Loucy (cell line): ENCODE measurements around the gene ZNF365.

Experiments
- H2AFZ ChIP-seq: fragments of 200-600 bp; sonication (generic); 2 replicates; pipeline ENCODE4 v1.6.0; 2016; ENCODE audit warnings: antibody characterized with exemption, mild to moderate bottlenecking, low read length, moderate library complexity
- H3F3A ChIP-seq: fragments of 200-600 bp; 2 replicates; pipeline ENCODE4 v1.6.0; 2016; ENCODE audit warnings: antibody characterized with exemption, low read depth, mild to moderate bottlenecking
- H3K27me3 ChIP-seq: fragments of 200-600 bp; sonication (generic); 2 replicates; pipeline ENCODE4 v1.6.1; 2014; ENCODE audit warnings: low read length, mild to moderate bottlenecking; ENCODE audit not compliant: insufficient read depth, poor library complexity, severe bottlenecking
- H3K36me3 ChIP-seq: fragments of 200-600 bp; sonication (generic); 2 replicates; pipeline ENCODE4 v1.6.1; 2016; ENCODE audit warnings: low read length; ENCODE audit not compliant: insufficient read depth
- H3K4me1 ChIP-seq: fragments of 200-600 bp; sonication (generic); 2 replicates; pipeline ENCODE4 v1.5.1; 2014; ENCODE audit warnings: low read length, mild to moderate bottlenecking; ENCODE audit not compliant: insufficient read depth, poor library complexity, severe bottlenecking
- H3K4me2 ChIP-seq: fragments of 200-600 bp; sonication (generic); 2 replicates; pipeline ENCODE4 v1.6.0; 2014; ENCODE audit warnings: antibody characterized with exemption, low read length, low read depth, mild to moderate bottlenecking; ENCODE audit not compliant: poor library complexity, severe bottlenecking
- H3K4me3 ChIP-seq: fragments of 200-600 bp; sonication (generic); 2 replicates; pipeline ENCODE4 v1.5.1; 2014; ENCODE audit warnings: low read length, mild to moderate bottlenecking, mixed read lengths; ENCODE audit not compliant: poor library complexity, severe bottlenecking
- H3K79me2 ChIP-seq: fragments of 200-600 bp; sonication (generic); 2 replicates; pipeline ENCODE4 v1.6.1; 2014; ENCODE audit warnings: low read length; ENCODE audit not compliant: insufficient read depth
- H3K9ac ChIP-seq: fragments of 200-600 bp; sonication (generic); 2 replicates; pipeline ENCODE4 v1.6.0; 2014; ENCODE audit warnings: mild to moderate bottlenecking, low read depth, low read length, moderate library complexity; ENCODE audit not compliant: poor library complexity, severe bottlenecking
- H3K9me2 ChIP-seq: fragments of 200-600 bp; sonication (generic); replicated peaks from 2 replicates; pipeline ENCODE4 v1.6.1; 2016; ENCODE audit warnings: low read depth, low read length, mixed read lengths
- H3K9me3 ChIP-seq: fragments of 200-600 bp; sonication (generic); 2 replicates; pipeline ENCODE4 v1.6.1; 2014; ENCODE audit warnings: mild to moderate bottlenecking, antibody characterized with exemption, low read length, low read depth; ENCODE audit not compliant: insufficient read depth
- H4K20me1 ChIP-seq: fragments of 200-600 bp; sonication (generic); 2 replicates; pipeline ENCODE4 v1.6.0; 2014; ENCODE audit warnings: antibody characterized with exemption, low read length, mild to moderate bottlenecking; ENCODE audit not compliant: insufficient read depth, poor library complexity, severe bottlenecking
- CTCF ChIP-seq: fragments of 200-600 bp; sonication (generic); conservative IDR thresholded peaks from 2 replicates; pipeline ENCODE4 v1.5.1; 2014; ENCODE audit warnings: mild to moderate bottlenecking, antibody characterized with exemption, low read length
- EZH2phosphoT487 ChIP-seq: fragments of 200-600 bp; IDR thresholded peaks from 2 replicates; pipeline ENCODE4 v1.6.1; 2018; ENCODE audit warnings: antibody characterized with exemption, mild to moderate bottlenecking, moderate library complexity, borderline replicate concordance

Gene ZNF365

GRCh38 chr10:62384447-62385081, 10.4 kb downstream of the ZNF365 start:
- Histone ChIP-seq H3F3A (peaks cover 12% of the 10 kb centered on the region), H3K27me3 (no peaks in the 10 kb centered on the region), H3K4me2 (peak overlapping the region; percentile 96), H3K9ac (peak overlapping the region; percentile 63), H3K9me2 (no peaks in the 10 kb centered on the region), H3K4me3 (peak overlapping the region; percentile 72), H2AFZ (peak overlapping the region; percentile 3), H3K36me3 (no peaks in the 10 kb centered on the region), H3K79me2 (no peaks in the 10 kb centered on the region), H4K20me1 (no peaks in the 10 kb centered on the region), H3K4me1 (peaks cover 48% of the 10 kb centered on the region), H3K9me3 (no peaks in the 10 kb centered on the region)
- TF ChIP-seq CTCF: no peak

GRCh38 chr10:62386356-62387320, 12.5 kb downstream of the ZNF365 start:
- H3K9me2 ChIP-seq: no peaks in the 10 kb centered on the region
- no peak overlapping the region for H3K9ac ChIP-seq
- H2AFZ ChIP-seq: 0 out of 2 replicates have a peak overlapping the region, but pooled peaks have one; percentile 31
- H4K20me1 ChIP-seq: no peaks in the 10 kb centered on the region
- peak overlapping the region; percentile 3 for H3K4me2 ChIP-seq
- no peak overlapping the region for H3K4me3 ChIP-seq
- peaks cover 12% of the 10 kb centered on the region for H3F3A ChIP-seq
- no peaks in the 10 kb centered on the region for H3K9me3 ChIP-seq
- TF ChIP-seq EZH2phosphoT487 (no peak), CTCF (no peak)
- no peaks in the 10 kb centered on the region for H3K27me3 ChIP-seq
- peaks cover 40% of the 10 kb centered on the region for H3K4me1 ChIP-seq
- no peaks in the 10 kb centered on the region for H3K79me2 ChIP-seq
- no peaks in the 10 kb centered on the region for H3K36me3 ChIP-seq

- H3K79me2 ChIP-seq: no peaks in the 10 kb centered on the region
- no peak overlapping the region for H3K4me3 ChIP-seq
- no peaks in the 10 kb centered on the region for H3K36me3 ChIP-seq
- no peak overlapping the region for H3K4me2 ChIP-seq
- H2AFZ ChIP-seq: no peak overlapping the region
- no peaks in the 10 kb centered on the region for H3K9me3 ChIP-seq
- H3K9ac ChIP-seq: no peak overlapping the region
- H3K27me3 ChIP-seq: no peaks in the 10 kb centered on the region
- no peaks in the 10 kb centered on the region for H4K20me1 ChIP-seq
- peaks cover 12% of the 10 kb centered on the region for H3F3A ChIP-seq
- H3K4me1 ChIP-seq: peaks cover 31% of the 10 kb centered on the region
- H3K9me2 ChIP-seq: no peaks in the 10 kb centered on the region
- no peak for TF ChIP-seq CTCF
- TF ChIP-seq EZH2phosphoT487: no peak
Observed at GRCh38 chr10:62388328-62388727, 14.2 kb downstream of the ZNF365 start.
